Spinal cord (tissue), 10 donors: ENCODE data around the gene DDIAS. TPM values are rescaled to one million over a fixed set of nuclear protein-coding genes. Genes with fewer than 3 reads are reported as not detected.
"Not testable (repeated sequence)": the region's sequence is repeated elsewhere in the genome, so short reads cannot be mapped to it uniquely, and the experiment has no call there.

Source experiments
- DNase-seq, 6 donors: peaks; one replicate each; pipeline versions ENCODE4 v3.0.0 to v3.0.0-alpha.2; 2013 to 2015; ENCODE audit warnings: low spot score in 6 of 6, low read depth in 4 of 6
- H3K27ac ChIP-seq: one replicate; pipeline ENCODE4 v1.5.1; 2013; ENCODE audit warnings: low read depth, low read length, control low read depth
- H3K27me3 ChIP-seq: one replicate; pipeline ENCODE4 v1.6.1; 2013; ENCODE audit warnings: low read length; ENCODE audit not compliant: control insufficient read depth, insufficient read depth
- H3K36me3 ChIP-seq: one replicate; pipeline ENCODE4 v1.6.1; 2013; ENCODE audit warnings: low read length; ENCODE audit not compliant: control insufficient read depth, insufficient read depth
- H3K4me1 ChIP-seq: one replicate; pipeline ENCODE4 v1.6.1; 2013; ENCODE audit warnings: low read length; ENCODE audit not compliant: control insufficient read depth, insufficient read depth
- H3K4me3 ChIP-seq: one replicate; pipeline ENCODE4 v1.5.1; 2013; ENCODE audit warnings: low read depth, low read length, control low read depth
- H3K9me3 ChIP-seq: one replicate; pipeline ENCODE4 v1.6.1; 2013; ENCODE audit warnings: low read length; ENCODE audit not compliant: control insufficient read depth, insufficient read depth
- WGBS: methylation state at CpG from one replicate; pipeline ENCODE4 v1.1.5; 2013; ENCODE audit warnings: missing lambda C conversion rate; ENCODE audit not compliant: insufficient coverage; 5-methylcytosine and 5-hydroxymethylcytosine counted together
- polyA plus RNA-seq, 2 donors: library from polyadenylated mRNA; unstranded; fragments of 120-200 nt; gene quantifications; one replicate each; pipeline ENCODE4 v1.2.1, GENCODE V29; 2013; ENCODE audit not compliant: insufficient read length in 2 of 2
- total RNA-seq, 2 donors: library from RNA; depleted of rRNA in 1 of 2; stranded (reverse); fragments of 120-200 nt in 1 of 2; fragments of >200 nt in 1 of 2; gene quantifications; one replicate each; pipeline versions ENCODE4 v1.2.3 to v1.2.4, GENCODE V29; 2013 to 2014
- donor health status: healthy.

DDIAS gene
- total and polyA plus RNA-seq, 4 donors, result 2.7 to 5.0 (median 4.1) TPM

- not testable (repeated sequence) for H3K4me3 ChIP-seq, H3K27me3 ChIP-seq, H3K27ac ChIP-seq, H3K36me3 ChIP-seq, H3K9me3 ChIP-seq, H3K4me1 ChIP-seq, DNase-seq
- WGBS, result no CpG with 5 or more reads among the region's 2 CpGs
Observed at GRCh38 chr11:82950502-82950901, 49.0 kb downstream of the DDIAS start.

- H3K27me3 ChIP-seq, H3K4me3 ChIP-seq, H3K4me1 ChIP-seq, H3K36me3 ChIP-seq, H3K27ac ChIP-seq, DNase-seq, H3K9me3 ChIP-seq: not testable (repeated sequence)
- 72% methylated on average over 8 of the region's 9 CpGs for WGBS
Observed at GRCh38 chr11:82955736-82956453, 54.4 kb downstream of the DDIAS start.

GRCh38 chr11:82959987-82960778 is 58.6 kb downstream of the DDIAS start:
- Histone ChIP-seq H3K27me3 (no peaks in the 10 kb centered on the region), H3K27ac (no peak overlapping the region), H3K4me1 (no peaks in the 10 kb centered on the region), H3K9me3 (no peaks in the 10 kb centered on the region), H3K4me3 (no peak overlapping the region), H3K36me3 (no peaks in the 10 kb centered on the region)
- no CpG with 5 or more reads among the region's 5 CpGs for WGBS
- DNase-seq, result no peak

DNA sequence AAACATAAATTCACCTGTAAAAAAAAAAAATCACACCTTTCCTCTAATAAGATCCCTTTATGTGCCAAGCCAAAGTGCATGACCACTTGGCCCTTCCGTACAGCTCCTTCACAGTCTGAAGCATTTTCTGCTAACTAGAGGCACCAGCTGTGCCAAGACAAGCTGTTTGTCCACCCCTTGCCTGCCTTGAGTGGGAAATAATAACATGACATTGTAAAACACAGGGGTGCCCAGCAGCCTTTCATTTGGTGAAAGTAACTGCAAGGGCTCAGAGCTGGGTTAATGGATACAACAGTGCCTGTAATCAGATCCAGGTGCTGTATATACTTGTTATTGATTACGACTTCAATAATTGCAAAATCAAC is 59.2 kb downstream of the DDIAS start:
- Histone ChIP-seq H3K27ac (no peak overlapping the region), H3K9me3 (no peaks in the 10 kb centered on the region), H3K27me3 (no peaks in the 10 kb centered on the region), H3K36me3 (no peaks in the 10 kb centered on the region), H3K4me3 (no peak overlapping the region), H3K4me1 (no peaks in the 10 kb centered on the region)
- 40% methylated on average over 1 of the region's 2 CpGs for WGBS
- no peak for DNase-seq

DNA sequence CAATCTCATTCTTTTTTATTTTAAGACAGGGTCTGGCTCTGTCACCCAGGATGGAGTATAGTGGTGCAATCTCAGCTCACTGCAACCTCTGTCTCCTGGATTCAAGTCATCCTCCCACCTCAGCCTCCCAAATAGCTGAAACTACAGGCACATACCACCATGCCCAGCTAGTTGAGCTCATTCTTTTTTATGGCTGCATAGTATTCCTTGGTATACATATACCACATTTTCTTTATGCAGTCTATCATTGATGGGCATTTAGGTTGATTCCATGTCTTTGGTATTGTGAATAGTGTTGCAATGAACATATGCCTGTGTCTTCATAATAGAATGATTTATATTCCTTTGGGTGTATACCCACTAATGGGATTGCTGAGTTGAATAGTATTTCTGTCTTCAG is 60.5 kb downstream of the DDIAS start:
- not testable (repeated sequence) for H3K27ac ChIP-seq, H3K9me3 ChIP-seq, H3K36me3 ChIP-seq, DNase-seq, H3K4me1 ChIP-seq, H3K4me3 ChIP-seq, H3K27me3 ChIP-seq

- no peaks in the 10 kb centered on the region for H3K27me3 ChIP-seq
- WGBS, result no CpG with 5 or more reads among the region's 4 CpGs
- no peak overlapping the region for H3K27ac ChIP-seq
- H3K4me1 ChIP-seq, result no peaks in the 10 kb centered on the region
- H3K4me3 ChIP-seq, result no peak overlapping the region
- H3K9me3 ChIP-seq, result no peaks in the 10 kb centered on the region
- DNase-seq, result no peak
- H3K36me3 ChIP-seq, result no peaks in the 10 kb centered on the region
Observed at GRCh38 chr11:82967381-82967780, 65.8 kb downstream of the DDIAS start.

- Histone ChIP-seq H3K27ac (no peak overlapping the region), H3K4me3 (no peak overlapping the region), H3K9me3 (no peaks in the 10 kb centered on the region), H3K27me3 (no peaks in the 10 kb centered on the region), H3K36me3 (no peaks in the 10 kb centered on the region), H3K4me1 (no peaks in the 10 kb centered on the region)
- no peak for DNase-seq
- WGBS, result 100% methylated on average over 1 of the region's 4 CpGs
Observed at GRCh38 chr11:82969811-82970210, 68.3 kb downstream of the DDIAS start.

DNA sequence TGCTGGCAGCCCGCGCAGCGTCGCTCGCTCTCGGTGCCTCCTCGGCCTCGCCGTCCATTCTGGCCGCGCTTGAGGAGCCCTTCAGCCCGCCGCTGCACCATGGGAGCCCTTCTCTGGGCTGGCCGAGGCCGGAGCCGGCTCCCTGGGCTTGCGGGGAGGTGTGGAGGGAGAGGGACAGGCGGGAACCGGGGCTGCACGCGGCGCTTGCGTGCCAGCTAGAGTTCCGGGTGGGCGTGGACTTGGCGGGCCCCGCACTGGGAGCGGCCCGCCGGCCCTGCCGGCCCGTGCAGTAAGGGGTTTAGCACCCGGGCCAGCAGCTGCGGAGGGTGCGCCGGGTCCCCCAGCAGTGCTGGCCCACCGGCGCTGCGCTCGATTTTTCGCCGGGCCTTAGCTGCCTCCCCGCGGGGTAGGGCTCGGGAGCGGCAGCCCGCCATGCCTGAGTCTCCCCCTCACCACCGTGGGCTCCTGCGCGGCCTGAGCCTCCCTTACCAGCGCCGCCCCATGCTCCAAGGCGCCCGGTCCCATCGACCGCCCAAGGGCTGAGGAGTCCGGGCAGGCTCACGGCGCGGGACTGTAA is 69.1 kb downstream of the DDIAS start:
- H3K36me3 ChIP-seq, H3K4me1 ChIP-seq, H3K27ac ChIP-seq, H3K27me3 ChIP-seq, H3K4me3 ChIP-seq, DNase-seq, H3K9me3 ChIP-seq: not testable (repeated sequence)
- 93% methylated on average over 52 of the region's 60 CpGs for WGBS

GRCh38 chr11:82971519-82971946 is 70.0 kb downstream of the DDIAS start:
- H3K27me3 ChIP-seq, DNase-seq, H3K9me3 ChIP-seq, H3K4me3 ChIP-seq, H3K4me1 ChIP-seq, H3K36me3 ChIP-seq, H3K27ac ChIP-seq: not testable (repeated sequence)
- WGBS, result 94% methylated on average over 3 of the region's 8 CpGs

- H3K36me3 ChIP-seq, result no peaks in the 10 kb centered on the region
- no peak for DNase-seq
- no peaks in the 10 kb centered on the region for H3K27me3 ChIP-seq
- no peak overlapping the region for H3K4me3 ChIP-seq
- WGBS, result no CpG with 5 or more reads among the region's 1 CpG
- no peaks in the 10 kb centered on the region for H3K4me1 ChIP-seq
- H3K9me3 ChIP-seq, result no peaks in the 10 kb centered on the region
- H3K27ac ChIP-seq, result no peak overlapping the region
Observed at GRCh38 chr11:82972103-82972502, 70.6 kb downstream of the DDIAS start.
